GM19452 (cell line): Measurements from ENCODE around the gene POLR2H.

Experiments used
- ATAC-seq: cut with Tn5 transposase; IDR thresholded peaks from one replicate; pipeline ENCODE4 v1.9.1; 2021; ENCODE audit not compliant: unreplicated experiment

Gene POLR2H

DNA sequence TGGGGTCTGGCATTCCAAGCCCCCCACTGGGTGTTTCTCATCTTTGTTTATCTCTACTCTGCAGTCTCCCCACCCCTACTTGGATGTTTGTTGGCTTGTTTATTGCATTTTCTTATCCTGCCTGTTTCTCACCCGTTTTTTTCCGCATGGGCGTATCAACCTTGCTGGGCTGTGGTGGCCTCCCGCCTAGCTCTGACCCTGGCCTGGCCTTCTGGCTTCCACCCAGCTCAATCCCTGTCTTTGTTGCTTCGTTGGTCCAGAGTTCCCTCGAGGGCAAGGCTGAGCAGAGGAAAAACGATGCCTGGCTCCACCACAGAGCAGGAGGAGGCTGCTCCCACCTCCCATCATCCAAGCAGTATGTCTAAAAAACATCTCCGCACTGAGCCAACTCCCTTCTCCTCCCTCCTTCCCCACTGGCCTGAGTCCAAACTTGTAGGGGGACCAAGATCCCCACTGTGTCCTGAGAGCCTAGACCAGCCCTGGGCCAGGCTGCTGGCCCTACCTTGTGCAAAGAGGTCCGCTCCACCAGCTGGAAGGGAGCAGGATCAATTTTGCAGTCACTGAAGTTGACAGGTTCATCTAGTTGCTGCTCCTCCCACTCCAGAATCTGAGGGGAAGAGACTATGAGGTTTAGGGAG is 9.9 kb upstream of the POLR2H start:
- no peak for ATAC-seq

DNA sequence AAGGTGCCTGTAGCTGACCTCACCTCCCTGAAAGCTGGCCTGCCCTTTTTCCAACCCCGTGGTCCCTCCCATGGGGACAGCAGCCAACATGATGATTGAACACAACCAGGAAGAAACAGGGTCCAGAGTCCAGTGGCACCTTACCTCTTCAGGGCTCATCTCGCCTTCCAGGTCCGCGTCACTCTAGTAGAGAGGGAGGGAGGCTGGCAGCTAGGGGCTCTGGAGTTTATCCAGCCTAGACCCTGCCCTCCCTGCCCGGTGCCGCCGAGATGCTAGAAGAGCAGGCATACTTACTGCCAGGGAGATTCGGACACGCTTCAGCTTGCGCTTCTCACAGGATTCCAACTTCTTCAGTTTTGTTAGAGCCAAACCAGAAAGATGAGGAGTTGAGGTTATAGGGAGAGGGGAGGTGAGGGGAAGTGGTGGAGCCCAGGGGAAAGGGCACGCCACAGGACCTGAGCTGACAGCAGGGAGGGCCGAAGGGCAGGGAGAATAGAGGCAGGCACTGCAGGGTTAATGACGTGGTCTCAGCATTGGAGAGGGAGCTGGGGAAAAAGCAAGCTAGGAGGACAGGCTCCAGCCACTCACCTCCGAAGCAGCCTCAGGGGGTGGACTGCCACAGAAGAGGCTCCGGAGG is 9.2 kb upstream of the POLR2H start:
- ATAC-seq, result no peak

GRCh38 chr3:184352897-184353545 is 8.5 kb upstream of the POLR2H start:
- no peak for ATAC-seq

GRCh38 chr3:184353546-184353941 is 8.0 kb upstream of the POLR2H start:
- no peak for ATAC-seq

DNA sequence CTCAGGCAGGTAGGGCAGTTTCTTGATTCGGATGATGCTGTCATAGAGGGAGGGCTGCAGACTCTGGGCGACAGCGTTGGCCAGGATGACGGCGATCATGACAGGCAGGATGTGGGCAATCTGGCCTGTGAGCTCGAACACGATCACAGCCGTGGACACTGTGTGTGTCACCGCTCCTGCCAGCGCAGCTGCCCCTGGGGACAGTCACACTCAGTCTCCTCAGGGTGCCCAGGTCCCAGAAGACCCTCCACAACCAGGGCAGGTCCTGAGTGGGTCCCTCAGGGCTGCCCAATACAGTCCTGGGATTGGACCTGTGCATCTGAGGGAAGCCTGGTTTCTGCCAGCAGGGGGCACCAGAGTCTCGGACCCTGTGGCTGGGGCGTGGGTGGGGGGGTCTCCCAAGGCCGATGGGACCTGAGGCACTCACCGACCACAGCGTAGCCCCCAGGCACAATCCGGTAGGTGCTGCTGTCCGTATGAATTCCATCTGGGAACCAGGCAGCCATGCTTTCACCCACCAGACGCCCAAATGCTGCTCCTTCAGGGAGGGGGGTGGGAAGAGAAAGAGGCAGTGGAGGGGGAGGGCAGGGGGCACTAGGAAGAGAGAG is 7.3 kb upstream of the POLR2H start:
- ATAC-seq, result no peak

DNA sequence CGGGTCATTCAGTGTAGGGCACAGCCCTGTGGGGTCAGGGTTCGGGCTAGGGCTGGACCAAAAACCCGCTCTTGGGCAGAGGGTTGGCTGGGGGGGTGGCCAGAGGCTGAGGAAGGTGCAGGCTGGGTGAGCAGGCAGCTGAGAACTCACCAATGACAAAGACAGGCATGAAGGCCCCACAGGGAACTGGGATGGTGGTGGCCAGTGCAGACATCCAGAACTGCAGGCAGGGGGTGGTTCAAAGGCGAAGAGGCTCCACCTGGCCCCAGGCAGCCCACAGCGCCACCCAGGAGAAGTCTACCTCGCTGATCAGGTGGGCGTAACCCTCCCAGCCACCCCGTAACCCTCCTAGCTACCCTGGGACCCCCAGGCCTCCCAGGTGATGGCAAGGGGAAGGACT is 6.8 kb upstream of the POLR2H start:
- ATAC-seq, result no peak

- no peak for ATAC-seq
Observed at GRCh38 chr3:184355261-184356040, 6.1 kb upstream of the POLR2H start.

- ATAC-seq, result no peak
Observed at GRCh38 chr3:184357248-184358123, 4.0 kb upstream of the POLR2H start.

GRCh38 chr3:184358124-184358767 is 3.3 kb upstream of the POLR2H start:
- ATAC-seq, result no peak

DNA sequence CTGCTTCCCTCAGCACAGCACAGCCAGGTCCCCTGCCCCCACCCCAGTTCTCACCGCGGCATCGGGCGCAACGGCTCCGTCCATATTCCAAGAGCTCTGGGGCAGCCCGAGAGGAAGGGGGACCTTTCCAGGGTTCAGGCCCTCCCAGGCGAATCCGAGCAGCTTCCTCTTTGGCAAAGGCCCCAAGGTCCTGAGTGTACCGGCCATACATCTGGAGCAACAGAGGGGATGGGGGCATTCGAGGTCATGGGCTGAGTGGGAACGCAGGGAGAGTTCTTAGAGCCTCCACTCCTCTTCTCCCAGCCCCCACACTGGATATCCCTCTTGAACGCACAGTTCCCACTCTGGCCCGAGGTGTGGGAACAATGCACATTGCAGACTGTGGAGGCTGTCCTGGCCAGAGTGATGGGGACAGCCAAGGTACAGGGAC is 2.6 kb upstream of the POLR2H start:
- no peak for ATAC-seq

GRCh38 chr3:184359610-184360009 is 1.9 kb upstream of the POLR2H start:
- no peak for ATAC-seq

- no peak for ATAC-seq
Observed at GRCh38 chr3:184360070-184360928, 1.2 kb upstream of the POLR2H start.

GRCh38 chr3:184360929-184361531 is 480 bp upstream of the POLR2H start:
- ATAC-seq, result peak; percentile 0

DNA sequence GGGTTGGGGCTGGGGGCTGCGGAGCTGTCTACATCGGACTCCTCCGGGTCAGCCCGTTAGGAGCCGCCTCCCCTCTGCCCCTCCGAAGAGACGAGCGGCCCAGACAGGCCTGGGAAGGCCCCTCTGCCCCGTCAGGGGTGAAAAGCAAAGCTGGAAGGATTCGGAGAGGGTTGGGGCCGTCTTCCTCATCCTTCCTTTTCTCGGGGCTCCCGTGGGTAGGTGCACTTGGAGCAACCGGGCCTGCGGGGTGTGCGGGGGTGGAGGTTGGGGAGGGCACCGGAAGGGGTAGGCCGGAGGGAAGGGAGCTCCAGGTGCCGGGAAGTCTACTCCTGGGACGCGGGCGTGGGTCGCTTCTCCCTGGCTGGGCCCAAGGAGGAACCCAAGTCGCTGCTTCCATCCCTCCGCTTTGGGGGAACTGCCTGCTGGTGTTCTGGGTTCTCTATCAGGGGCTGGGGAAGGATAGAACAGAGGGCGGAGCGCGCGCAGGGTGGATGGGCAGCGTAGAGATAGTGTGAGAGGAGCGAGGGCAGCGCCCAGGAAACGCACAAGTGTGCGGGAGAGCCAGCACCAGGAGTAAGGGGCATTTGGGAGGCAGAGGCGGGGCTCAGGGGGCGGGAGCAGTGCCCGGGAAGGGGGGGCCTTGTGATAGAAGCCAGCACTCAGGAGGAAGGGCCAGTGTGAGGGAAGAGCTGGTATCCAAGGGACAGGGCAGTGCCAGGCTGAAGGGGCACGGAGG is 590 bp downstream of the POLR2H start:
- no peak for ATAC-seq

DNA sequence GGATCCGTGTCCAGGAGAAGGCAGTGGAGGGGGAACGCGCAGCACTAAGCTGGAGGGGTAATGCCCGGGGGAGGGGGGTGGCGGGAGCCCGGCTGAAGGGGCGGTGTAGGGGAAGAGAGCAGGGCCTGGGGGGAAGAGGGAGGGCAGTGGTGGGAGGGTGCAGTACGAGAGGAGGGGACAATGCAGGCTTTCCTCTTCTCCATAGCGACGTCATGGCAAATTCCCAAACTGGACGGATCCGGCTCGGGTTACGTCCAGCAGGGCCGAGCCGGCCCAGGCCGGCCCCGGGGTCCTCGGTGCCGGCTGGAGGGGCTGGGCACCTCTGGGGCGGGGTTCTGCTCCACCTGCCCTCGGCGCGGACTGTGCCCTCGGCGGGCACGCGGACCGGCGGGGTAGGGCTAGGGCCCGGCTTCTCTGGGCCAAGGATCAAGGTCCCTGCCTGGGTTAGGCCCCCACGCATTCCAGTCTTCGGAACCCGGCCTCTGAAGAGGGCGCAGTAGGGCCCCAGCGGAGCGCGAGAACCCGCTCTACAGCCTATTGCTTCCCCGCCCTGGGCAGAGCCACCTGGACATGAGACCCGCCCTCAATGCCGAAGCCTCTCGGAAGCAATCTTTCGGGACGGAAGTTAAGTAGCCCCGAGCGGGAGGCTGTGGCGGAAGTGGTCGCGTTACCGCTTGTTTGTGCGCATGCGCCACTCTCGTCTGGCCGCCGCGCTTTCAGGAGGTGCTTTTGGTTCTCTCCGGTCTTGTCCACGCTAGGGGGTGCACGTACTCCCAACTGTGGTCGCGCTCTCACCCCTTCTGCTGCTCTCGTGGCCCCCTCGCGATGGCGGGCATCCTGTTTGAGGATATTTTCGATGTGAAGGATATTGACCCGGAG is 1.4 kb downstream of the POLR2H start:
- peak; percentile 87 for ATAC-seq

DNA sequence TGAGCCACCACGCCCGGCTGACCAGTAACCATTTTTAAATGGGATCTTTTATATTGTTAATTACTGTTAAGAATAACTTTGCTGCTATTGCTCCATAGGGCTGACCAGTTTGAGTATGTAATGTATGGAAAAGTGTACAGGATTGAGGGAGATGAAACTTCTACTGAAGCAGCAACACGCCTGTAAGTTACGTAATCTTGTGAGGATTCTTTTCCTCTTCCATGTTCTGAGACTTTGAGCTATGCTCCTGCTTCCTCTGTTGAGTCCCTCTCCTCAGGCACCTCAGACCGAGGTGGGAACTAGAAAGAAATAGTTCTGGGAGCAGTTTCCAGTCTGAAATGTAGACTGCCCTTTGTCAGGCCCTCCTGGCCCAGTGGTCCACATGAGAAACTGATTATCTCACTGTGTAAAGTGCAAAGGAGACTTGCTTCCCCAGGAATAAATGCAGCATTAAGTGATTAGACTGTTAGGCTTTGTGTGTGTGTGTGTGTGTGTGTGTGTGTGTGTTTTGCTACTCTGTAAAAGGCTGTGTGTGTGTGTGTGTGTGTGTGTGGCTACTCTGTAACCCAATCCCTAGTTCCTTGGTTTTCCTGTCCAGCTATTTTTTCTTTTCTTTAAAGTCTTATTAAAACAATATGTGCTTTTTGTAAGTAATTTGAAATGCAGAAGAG is 5.2 kb downstream of the POLR2H start:
- no peak for ATAC-seq
